ENCODE measurements around the gene PCBP3.
"Not testable (repeated sequence)": the region's sequence is repeated elsewhere in the genome, so short reads cannot be mapped to it uniquely, and the experiment has no call there.

Gene PCBP3

GRCh38 chr21:45965084-45965809, 321.7 kb downstream of the PCBP3 start:
- no peak for DNase-seq (ENCODE audit: low read depth)

DNA sequence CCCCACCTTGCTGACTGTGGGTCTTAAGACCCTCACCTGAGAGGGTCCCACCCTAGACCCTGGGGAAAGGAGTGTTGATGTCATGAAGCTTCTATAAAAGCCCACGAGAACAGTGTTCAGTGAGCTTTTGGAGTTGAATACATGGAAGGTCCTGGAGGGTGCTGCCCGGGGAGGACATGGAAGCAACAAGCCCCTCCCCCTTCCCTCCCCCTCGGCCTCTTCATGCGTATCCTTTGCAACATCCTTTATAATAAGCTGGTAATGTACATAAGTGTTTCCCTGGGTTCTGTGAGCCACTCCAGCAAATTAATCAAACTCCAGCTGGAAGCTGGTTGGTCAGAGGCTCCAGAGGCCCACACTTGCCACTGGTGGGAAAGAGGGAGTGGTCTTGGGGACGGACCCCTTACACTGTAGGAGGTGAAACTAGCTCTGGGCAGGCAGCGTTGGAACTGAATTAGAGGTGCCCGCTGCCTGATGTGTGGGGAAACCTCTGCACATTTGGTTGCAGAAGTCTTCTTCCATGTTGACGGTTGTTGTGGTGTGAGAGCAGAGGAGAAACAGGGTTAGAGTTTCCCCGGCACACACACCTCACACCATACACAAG, 323.4 kb downstream of the PCBP3 start:
- no peak for DNase-seq (ENCODE audit: low read depth)

GRCh38 chr21:45969921-45970673, 326.6 kb downstream of the PCBP3 start:
- DNase-seq (ENCODE audit: low read depth): no peak

- no peak for DNase-seq (ENCODE audit: low read depth)
Measured at GRCh38 chr21:45970674-45971615, 327.4 kb downstream of the PCBP3 start.

DNA sequence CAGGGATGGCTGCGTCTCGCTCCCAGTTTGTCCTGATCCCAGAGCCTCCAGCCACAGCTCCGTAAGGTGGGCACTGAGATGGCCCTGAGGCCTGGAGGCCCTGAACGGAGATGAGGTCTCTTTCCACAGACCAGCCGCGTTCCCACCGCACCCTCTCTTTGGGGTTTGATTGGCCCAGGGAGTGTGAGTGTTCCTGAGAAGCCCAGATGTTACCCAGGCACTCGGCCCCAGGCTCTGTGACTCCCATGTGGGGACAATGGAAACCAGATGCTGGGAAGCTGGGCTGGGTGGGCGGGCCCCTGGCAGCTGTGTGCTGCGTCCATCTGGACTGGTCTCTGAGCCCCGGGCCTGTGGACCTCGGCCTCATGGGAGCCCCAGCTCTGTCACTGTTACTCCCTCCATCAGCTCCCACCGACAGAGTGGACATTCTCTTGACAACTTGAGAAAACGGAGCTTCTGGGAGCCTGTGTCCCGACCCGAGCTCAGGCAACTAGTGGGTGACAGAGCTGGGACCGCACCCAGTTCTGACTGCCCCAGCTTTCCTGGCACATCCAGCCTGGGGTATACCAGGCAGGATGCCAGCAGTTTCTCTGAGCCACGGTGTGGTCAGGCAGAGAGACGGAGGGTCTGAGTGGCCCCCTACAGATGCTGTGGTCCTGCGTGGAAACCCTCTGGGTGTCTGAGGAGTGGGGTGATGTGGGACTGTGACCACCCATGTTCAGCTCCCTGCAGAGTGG, 328.3 kb downstream of the PCBP3 start:
- DNase-seq (ENCODE audit: low read depth): no peak

DNA sequence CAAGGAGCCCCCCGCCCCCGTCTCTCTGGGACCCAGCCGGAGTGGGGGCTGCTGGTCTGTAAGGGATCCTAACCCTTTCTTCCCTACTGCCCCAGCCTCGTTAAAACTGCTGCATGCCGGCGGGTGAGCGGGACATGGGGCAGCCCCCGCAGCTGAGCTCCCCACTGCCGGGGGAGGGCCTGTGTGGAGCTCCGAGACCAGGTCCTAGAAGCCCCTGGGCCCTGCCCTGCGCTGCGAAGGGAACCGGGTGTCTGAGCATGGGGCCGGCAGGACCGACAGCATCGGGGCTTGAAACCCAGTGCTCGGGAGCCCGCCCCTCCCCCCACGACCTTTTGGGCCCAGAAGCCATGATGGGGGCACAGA, 328.8 kb downstream of the PCBP3 start:
- DNase-seq (ENCODE audit: low read depth): no peak

- no peak for DNase-seq (ENCODE audit: low read depth)
Measured at GRCh38 chr21:45972716-45973474, 329.4 kb downstream of the PCBP3 start.

- peak; percentile 77 for DNase-seq (ENCODE audit: low read depth)
Measured at GRCh38 chr21:45973475-45974072, 330.0 kb downstream of the PCBP3 start.

- no peak for DNase-seq (ENCODE audit: low read depth)
Measured at GRCh38 chr21:45974073-45975019, 330.8 kb downstream of the PCBP3 start.

DNA sequence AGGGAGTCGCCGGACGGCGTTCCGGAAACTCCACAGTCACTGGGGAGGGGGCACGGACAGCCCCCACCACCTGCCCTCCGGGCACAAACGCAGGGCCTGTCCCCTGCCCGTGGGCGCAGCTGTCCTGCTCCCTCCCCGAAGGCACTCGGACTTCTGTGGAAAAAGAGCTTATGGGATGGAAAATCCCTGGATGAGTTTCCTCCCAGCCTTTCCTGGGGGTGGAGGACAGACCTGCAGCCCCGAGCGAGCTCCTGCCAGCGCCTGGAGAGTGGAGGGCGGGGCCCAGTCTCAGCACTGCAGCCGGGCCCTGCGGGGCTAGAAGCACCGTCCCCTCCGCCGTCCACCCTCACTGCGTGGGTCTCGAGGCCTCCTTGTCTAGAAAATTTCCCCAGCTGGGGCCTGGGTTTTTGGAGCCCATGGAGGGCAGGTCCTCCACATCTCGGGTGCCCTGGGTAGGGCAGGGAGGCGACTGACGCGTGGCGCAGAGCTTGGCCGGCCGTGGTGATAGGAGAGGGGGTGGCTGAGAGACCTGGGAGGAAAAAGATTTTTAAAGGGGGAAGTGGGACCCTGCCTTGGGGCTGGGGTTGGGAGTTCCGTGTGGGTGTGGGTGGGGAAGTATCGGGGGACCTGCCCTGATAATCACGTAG, 331.6 kb downstream of the PCBP3 start:
- DNase-seq (ENCODE audit: low read depth): no peak

- not testable (repeated sequence) for DNase-seq (ENCODE audit: low read depth)
Measured at GRCh38 chr21:45975667-45976409, 332.3 kb downstream of the PCBP3 start.

DNA sequence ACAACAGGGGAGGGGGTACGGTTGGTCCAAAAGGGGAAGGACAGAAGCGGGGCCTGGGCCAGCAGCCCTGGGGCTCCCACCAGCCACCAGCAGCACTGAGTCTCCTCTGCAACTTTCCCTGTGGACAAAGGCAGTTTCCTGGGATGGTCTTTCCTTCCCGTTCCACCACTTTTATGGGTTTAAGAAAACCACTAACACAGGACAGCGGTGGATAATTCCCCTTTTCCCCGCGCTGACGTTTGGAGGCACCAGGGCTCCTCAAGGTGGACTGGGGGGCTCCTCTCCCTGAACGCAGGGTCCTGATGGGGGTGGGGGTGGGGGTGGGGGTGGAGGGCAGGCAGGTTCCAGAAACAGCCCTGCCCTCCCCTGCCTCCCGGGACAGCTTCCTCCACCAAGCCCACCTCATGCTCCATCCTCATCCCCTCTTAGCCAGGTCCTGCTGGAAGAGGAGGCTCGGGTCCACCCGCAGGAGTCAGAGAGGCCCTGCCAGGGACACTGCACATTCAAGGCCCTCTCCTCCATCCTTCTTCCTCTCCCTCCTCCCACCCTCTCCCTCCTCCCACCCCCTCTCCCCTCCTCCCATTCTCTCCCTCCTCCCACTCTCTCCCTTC, 333.3 kb downstream of the PCBP3 start:
- no peak for DNase-seq (ENCODE audit: low read depth)

DNA sequence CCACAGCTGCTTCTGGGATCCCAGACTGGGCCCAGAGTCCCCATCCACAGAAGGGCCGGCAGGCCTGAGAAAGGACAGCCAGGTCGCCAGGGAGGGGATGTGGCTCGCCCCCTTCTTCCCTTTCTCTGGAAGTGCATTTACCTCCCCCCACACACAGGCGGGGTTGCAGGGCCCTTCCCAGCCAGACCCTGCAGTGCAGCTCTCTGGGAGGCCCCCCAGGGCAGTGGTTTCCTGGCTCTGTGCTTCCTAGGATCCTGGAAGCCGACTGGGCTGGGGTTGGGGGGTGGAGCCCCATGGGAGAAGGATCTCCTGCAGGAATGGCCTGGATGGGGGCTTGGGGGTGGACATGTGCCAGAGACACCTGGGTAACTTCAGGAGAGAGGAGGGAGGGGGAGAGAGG, 333.9 kb downstream of the PCBP3 start:
- DNase-seq (ENCODE audit: low read depth): no peak

DNA sequence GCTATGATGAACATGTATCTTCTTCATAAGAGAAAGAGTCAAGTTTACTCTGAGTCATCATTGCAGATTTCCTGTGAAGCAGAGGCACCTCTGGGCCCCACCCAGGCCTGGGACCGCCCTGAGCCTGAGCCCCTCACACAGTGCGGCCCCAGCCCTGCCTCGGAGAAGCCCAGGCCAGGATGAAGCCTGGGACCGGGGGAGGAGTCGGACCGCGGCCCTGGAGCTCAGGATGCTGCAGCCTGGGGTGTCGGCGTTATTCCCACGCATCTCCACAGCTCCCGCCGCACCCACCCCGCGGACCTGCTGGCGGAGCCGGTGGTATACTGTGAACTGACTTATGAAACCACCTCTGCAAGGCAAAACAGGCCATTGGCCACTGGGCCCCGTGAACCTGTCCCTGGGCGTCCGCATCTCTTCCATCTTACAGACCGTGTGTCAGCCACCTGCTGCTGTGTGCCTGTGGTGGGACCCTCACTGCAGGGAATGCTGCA, 335.7 kb downstream of the PCBP3 start:
- DNase-seq (ENCODE audit: low read depth): no peak

DNA sequence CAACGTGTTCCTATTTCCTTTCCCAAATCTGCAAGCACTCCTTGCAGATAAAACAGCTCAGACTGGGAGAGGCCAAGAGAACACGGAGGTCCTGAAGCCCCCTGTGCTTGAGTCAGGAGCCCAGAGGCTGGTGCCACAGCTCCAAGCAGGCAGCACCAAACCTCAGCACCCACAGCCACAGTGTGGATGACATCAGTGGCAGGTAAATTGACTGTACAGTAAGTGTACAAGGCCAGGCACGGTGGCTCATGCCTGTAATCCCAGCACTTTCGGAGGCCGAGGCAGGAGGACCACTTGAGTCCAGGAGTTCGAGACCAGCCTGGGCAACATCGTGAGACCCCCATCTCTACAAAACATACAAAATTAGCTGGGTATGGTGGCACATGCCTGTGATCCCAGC, 336.1 kb downstream of the PCBP3 start:
- DNase-seq (ENCODE audit: low read depth): no peak

DNA sequence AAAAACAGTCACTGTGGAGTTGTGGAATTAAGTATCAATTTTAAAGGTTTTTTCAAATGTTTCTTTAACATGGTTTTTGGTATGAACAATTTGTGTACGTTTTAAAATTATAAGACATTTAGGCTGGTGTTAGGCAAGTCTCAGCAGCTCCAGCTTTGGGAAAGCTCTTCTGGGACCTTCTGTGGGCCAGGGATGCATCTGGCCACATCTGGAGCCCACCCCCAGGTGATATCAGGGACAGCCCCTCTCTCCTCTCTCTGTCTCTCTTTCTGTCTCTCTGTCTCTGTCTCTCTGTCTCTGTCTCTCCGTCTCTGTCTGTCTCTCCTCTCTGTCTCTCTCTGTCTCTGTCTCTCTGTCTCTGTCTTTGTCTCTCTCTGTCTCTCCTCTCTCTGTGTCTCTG, 336.7 kb downstream of the PCBP3 start:
- no peak for DNase-seq (ENCODE audit: low read depth)

DNA sequence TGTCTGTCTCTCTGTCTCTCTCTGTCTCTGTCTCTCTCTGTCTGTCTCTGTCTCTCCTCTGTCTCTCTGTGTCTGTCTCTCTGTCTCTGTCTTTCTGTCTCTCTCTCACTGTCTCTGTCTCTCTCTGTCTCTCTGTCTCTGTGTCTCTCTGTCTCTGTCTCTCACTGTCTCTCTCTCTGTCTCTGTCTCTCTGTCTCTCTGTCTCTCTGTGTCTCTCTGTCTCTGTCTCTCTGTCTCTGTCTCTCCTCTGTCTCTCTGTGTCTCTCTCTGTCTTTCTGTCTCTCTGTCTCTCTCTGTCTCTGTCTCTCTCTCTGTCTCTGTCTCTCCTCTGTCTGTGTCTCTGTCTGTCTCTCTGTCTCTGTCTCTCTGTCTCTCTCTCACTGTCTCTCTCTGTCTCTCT, 337.2 kb downstream of the PCBP3 start:
- no peak for DNase-seq (ENCODE audit: low read depth)
